NCI-H446 (cell line): Measurements from ENCODE around the gene CALCOCO1.
"Not testable (repeated sequence)": the region's sequence is repeated elsewhere in the genome, so short reads cannot be mapped to it uniquely, and the experiment has no call there.

Source experiments
- DNase-seq, 2 experiments: peaks; one replicate each; lab custom pipeline; 2025; lab: John Stamatoyannopoulos, UW

The CALCOCO1 gene

DNA sequence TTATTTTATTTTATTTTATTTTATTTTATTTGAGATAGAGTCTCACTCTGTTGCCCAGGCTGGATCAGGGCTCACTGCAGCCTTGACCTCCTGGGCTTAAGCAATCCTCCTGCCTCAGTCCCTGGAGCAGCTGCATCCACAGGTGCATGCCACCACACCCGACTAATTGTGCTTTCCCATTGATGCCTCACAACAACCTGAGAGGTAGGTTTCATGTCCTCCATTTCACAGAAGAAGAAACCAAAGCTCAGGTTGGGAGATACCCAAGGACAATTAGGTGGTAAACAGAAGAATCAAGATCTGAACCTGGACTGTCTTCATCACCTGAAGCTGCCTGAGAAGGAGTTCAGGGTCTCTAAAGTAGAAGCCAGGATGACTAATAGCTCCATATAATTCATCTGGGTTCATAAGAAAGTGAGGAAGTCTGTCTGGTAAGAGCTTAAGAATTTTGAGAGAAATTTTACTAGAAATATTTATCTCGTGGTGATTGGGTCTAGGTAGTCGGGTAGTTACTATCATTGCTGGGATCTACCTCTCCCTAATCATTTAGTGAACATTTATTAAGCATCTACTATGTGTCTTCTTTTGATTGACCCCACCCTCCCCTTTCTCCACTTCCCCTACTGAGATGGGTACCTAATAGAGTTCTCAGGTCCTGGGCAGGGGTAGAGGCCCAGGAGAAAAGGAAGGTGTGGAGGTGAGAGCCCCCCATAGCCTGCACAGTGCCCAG is 28.1 kb downstream of the CALCOCO1 start:
- no peak for DNase-seq

DNA sequence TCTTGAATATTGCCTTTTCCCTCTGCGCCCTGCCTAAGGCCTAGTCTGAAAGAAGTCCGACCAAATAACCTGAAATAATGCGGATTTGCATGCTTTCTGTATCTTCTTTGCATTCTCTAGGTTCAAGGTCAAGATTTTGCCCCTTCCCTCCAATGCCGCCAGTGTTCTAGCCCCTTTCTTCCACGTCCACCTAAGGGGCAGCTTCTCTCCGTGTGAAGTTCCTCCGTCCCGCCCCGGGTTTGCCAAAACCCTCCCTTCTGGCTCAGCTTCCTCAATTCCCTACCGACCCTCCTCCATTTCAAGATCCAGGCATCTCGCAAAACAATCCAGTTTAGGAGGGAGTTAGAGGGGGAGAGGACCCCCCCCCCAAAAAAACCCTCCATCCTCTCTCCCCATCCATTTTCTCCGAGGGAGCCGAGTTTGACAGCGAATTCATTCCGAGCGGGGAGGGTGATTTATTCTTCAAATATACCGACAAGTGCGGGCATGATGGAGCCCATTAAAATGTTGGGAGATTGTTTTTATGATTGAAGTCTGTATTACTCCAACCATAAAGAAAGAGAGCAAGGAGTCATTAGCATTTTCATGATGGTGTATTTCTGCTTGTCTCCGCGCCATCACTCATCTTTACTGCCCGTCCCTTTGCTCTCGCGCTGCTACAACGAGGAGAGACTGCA is 30.5 kb downstream of the CALCOCO1 start:
- DNase-seq: no peak

- DNase-seq: peak; percentile 27 to 54
Observed at GRCh38 chr12:53696285-53696654, 31.0 kb downstream of the CALCOCO1 start.

- no peak for DNase-seq
Observed at GRCh38 chr12:53695152-53696145, 31.8 kb downstream of the CALCOCO1 start.

DNA sequence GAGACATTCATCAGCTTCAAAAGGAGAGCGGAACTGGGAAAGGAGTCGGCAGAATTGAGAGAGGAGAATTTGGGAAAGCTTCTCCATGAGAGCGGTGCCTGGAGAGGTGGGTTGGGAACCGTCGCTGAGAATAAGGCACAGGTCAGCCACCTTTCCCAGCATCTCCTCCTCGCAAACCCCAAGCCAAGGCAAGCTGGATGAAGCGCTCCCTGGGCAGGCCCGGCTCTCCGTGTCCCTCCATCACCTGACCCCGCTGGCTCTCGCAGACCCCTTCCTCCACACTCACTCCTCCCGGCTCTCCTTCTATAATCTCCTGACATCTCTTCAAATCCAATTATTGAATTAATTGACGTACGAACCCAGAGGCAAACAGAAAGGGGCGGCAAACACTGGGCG is 32.5 kb downstream of the CALCOCO1 start:
- no peak for DNase-seq

- DNase-seq: no peak
Observed at GRCh38 chr12:53688134-53688533, 39.1 kb downstream of the CALCOCO1 start.

GRCh38 chr12:53686436-53686835 is 40.8 kb downstream of the CALCOCO1 start:
- no peak for DNase-seq

DNA sequence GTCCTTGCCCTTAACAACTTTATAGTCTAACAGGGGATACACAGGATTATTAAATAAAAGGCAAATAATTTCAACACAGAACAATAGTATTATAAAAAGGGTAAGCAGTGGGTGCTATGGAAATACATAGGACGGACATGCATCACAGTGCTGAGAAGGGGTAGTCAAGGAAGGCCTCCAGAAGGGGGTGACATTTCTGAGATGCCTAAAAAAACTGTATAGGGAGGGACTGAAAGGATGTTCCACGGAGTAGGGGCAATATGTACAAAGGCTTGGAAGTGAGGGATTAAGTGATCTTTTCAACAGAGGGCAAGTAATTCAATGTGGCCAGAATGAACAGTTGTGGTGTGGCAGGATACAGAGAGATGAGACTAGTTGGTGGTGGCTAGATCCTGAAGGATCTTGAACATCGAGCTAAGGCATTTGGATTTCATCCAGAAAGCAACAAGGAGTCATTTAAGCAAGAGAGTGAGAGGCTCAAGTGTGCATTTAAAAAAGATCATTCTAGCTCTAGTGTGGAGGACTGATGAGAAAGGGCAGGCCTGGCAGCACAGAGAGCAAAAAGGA is 42.5 kb downstream of the CALCOCO1 start:
- DNase-seq: no peak

DNA sequence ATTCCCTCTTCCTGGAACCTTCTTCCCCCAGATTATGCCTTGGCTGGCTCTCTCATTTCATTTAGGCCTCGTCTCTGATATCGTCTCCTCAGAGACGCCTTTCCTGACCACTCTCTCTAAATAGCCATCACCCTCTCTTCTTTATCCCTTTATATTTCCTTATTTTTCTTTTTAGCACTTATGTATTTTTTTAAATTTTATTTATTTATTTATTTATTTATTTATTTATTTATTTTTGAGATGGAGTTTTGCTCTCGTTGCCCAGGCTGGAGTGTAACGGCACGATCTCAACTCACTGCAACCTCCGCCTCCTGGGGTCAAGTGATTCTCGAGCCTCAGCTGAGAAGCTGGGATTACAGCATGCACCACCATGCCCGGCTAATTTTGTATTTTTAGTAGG is 43.3 kb downstream of the CALCOCO1 start:
- DNase-seq: no peak

- DNase-seq: no peak
Observed at GRCh38 chr12:53683494-53683893, 43.8 kb downstream of the CALCOCO1 start.

DNA sequence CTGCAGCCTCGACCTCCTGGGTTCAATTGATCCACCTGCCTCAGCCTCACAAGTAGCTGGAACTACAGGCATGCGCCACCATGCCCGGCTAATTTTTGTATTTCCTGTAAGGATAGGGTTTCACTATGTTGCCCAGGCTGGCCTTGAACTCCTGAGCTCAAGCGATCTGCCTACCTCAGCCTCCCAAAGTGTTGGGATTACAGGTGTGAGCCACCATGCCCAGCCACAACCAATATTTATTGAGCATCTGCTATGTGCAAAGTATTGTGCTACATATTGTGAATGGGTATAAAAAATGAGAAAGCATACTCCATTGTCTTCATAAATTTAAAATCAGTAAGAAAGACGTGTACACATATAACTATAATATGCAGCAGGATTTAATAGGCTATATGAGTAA is 47.2 kb downstream of the CALCOCO1 start:
- DNase-seq: not testable (repeated sequence)

GRCh38 chr12:53677800-53678148 is 49.5 kb downstream of the CALCOCO1 start:
- no peak for DNase-seq

DNA sequence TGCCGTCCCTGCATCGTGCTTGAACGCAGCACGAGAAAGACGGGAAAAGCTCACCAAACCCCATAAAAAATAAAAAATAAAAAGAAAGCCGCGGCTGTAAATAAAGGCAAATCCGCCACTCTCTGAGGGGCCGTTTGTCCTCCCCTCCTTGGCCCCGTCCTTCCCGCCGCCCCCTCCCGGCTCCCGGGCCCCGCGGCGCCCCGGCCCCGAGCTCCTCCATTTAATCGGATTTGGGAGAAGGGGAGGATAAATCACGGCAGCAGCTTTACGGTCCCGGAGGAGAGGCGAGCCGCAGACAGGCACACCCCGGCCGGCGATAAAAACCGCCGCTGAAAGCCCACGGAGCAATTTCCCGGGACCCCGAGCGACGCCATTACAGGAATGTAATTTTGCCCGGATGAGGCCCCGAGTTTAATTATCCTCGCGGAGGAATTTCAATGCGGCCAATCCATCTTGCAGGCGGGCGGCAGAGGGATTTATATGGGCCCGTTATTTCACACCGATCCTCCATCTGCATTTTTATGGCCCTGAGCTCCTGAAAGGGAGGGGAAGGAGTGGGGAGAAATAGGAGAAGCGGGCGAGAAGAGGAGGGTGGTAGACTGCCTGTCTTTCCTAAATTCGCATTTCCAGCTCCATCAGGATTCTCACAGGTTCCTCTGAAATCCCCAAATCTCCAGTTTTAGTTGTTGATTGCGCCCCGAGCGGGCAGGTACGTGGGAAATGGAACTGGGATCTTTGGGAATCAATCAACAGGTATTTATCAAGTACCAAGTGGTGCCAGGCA is 50.0 kb downstream of the CALCOCO1 start:
- DNase-seq: no peak

GRCh38 chr12:53676656-53677015 is 50.6 kb downstream of the CALCOCO1 start:
- DNase-seq: no peak

DNA sequence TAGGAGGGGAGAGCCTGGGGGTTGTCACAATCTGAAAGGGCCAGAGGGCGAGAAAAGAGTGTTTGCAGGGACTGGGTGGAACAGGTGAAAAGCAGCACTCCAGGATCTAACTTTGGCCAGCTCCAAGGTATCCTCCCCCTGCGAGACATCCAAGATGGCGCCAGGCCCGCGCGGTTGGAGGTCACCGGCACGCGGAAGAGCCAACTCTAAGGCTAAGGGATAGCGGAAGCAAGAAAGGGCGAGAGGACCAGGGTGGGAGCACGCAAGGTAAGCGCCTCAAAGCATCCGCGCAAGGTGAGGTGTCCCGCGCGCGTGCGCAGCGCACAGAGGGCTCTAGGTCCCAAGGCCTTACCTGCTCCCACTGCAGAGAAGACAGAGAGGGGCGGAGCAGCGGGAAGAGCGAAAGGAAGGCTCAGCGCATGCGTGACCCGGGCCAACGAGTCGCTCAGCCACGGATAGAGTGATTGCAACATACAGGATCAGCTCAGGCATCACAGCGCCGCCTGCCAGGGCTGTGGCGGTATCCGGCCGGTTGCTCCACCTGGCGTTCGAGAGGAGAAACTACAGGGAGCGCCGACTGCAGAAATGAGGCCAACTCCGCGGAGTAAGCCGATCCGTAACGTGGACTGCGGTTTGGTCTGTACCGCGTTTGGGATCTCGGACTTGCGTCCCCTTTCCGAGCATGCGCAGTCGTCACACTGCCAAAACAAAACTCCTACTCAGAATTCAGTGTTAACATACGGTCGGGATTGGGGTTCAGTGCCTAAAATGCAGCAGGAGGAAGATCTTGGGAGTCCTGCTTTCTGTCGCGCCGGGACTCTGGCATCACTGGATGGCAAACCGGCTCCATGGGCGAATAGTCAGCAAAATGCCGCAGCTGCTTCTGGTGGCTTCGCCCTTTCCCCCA is 51.3 kb downstream of the CALCOCO1 start, which contains the start of gene ATP5MC2:
ATP5MC2 (minus strand) TSS at position 383 of the 907 bp plus-strand sequence. CDS start 3,469 bp downstream, outside the sequence.
- DNase-seq: peak; percentile 96 to 98

- no peak for DNase-seq
Observed at GRCh38 chr12:53674977-53675700, 52.1 kb downstream of the CALCOCO1 start.

DNA sequence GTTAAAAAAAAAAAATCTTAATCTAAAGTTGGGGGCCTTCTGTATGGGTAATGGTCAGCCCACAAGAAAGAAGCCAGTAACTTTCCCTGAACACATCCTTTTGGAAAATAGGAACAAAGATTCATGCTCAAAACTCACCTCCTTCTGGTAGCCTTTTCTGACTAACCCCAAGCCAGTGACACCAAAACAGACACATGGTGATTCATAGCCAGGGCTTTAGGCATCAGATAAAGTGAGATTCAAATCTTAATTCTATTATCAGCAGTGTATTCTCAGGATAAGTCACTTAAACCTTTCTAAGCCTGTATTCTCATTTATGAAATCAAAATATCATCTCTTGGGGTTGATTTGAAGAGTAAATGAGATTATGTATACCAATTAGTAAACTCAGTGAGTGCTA is 56.3 kb downstream of the CALCOCO1 start:
- DNase-seq: no peak

DNA sequence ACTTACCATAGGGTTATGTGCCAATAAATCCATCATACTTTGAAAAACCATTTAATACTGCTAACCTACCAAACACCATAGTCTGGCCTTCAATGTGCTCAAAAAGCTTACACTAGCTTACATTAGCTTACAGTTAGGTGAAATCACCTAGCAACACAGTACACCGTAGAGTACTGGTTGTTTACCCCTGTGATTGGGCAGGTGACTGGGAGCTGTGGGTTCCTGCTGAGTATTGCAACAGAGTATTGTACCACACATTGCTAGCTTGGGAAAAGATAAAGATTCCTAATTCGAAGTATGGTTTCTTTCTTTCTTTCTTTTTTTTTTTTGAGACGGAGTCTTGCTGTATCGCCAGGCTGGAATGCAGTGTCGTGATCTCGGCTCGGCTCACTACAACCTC is 56.9 kb downstream of the CALCOCO1 start:
- DNase-seq: no peak

GRCh38 chr12:53667080-53667479 is 60.2 kb downstream of the CALCOCO1 start:
- DNase-seq: no peak

GRCh38 chr12:53664936-53665335 is 62.3 kb downstream of the CALCOCO1 start:
- no peak for DNase-seq
